Measurements from ENCODE around the gene FBXL17.

The FBXL17 gene

DNA sequence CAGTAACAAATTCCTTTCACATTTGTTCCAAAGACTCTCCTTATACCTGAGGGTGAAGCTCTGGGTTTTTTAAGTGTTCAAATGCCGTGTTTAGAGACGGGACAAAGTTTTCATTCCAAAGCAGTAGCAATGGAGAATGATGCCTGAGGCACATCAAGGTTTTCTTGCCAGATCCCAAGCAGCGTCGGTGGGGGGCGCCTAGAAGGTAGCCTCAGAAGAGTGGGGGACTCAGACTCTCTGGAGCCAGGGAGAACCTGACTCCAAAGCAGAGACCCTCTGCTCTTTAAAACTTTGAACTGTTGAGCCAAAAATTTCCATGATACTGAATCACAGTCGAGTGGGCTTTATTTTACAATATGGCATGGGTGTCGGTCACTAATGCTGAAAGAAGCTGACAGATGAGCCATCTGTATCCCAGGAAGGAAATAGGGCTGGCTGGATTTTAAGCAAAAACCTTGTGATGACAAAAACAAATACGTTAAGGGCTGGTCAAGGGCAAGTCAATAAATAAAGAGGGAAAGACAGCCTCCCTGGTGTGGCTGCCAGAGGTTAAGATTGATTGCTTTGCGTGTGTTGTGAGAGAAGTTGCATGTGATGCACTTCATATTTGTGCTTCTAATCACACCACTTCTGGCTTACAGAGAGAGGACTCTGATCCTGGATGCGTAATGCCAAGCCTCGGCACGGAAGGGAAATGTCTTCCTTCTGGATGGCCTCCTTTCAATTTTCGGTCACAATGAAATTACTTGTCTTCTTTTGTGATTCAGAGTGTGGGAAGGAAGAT, 550.1 kb downstream of the FBXL17 start:
- no peaks in the 10 kb centered on the region for H3K36me3 ChIP-seq (ENCODE audit: insufficient read depth, low read length)
- no peak overlapping the region for H3K9ac ChIP-seq (ENCODE audit: low read depth, low read length)
- no peak overlapping the region for H2AFZ ChIP-seq (ENCODE audit: low read depth, low read length)
- H3K9me3 ChIP-seq (ENCODE audit: insufficient read depth, low read length, severe bottlenecking): no peaks in the 10 kb centered on the region
- TF ChIP-seq, protein P1, sequence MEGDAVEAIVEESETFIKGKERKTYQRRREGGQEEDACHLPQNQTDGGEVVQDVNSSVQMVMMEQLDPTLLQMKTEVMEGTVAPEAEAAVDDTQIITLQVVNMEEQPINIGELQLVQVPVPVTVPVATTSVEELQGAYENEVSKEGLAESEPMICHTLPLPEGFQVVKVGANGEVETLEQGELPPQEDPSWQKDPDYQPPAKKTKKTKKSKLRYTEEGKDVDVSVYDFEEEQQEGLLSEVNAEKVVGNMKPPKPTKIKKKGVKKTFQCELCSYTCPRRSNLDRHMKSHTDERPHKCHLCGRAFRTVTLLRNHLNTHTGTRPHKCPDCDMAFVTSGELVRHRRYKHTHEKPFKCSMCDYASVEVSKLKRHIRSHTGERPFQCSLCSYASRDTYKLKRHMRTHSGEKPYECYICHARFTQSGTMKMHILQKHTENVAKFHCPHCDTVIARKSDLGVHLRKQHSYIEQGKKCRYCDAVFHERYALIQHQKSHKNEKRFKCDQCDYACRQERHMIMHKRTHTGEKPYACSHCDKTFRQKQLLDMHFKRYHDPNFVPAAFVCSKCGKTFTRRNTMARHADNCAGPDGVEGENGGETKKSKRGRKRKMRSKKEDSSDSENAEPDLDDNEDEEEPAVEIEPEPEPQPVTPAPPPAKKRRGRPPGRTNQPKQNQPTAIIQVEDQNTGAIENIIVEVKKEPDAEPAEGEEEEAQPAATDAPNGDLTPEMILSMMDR (IDR thresholded peaks at IDR 0.05; ENCODE audit: borderline replicate concordance, extremely low read depth, low read length, poor library complexity, severe bottlenecking): no peak
- TF ChIP-seq EZH2 (IDR thresholded peaks at IDR 0.05; ENCODE audit: borderline replicate concordance, low read depth, low read length, severe bottlenecking): no peak
- no peak for ATAC-seq (ENCODE audit: insufficient read depth, low read depth)
- no peak overlapping the region for H3K4me2 ChIP-seq (ENCODE audit: insufficient read depth, low read length)
- no peaks in the 10 kb centered on the region for H4K20me1 ChIP-seq (ENCODE audit: insufficient read depth, low read length)
- H3K79me2 ChIP-seq (ENCODE audit: insufficient read depth, low read length): no peaks in the 10 kb centered on the region
- no peak for DNase-seq
- no peaks in the 10 kb centered on the region for H3K27me3 ChIP-seq (ENCODE audit: insufficient read depth, low read length, poor library complexity)
- no peaks in the 10 kb centered on the region for H3K4me1 ChIP-seq (ENCODE audit: insufficient read depth, low read length)
- no peak overlapping the region for H3K4me3 ChIP-seq (ENCODE audit: low read depth in 1 of 2, low read length in 2 of 2)
- H3K27ac ChIP-seq (ENCODE audit: low read length): no peak overlapping the region

GRCh38 chr5:107830750-107831149, 551.1 kb downstream of the FBXL17 start:
- Histone ChIP-seq H3K9ac (ENCODE audit: low read depth, low read length) (no peak overlapping the region), H3K9me3 (ENCODE audit: insufficient read depth, low read length, severe bottlenecking) (no peaks in the 10 kb centered on the region), H3K27me3 (ENCODE audit: insufficient read depth, low read length, poor library complexity) (no peaks in the 10 kb centered on the region), H3K27ac (ENCODE audit: low read length) (no peak overlapping the region), H3K4me1 (ENCODE audit: insufficient read depth, low read length) (no peaks in the 10 kb centered on the region), H3K4me3 (ENCODE audit: low read depth in 1 of 2, low read length in 2 of 2) (no peak overlapping the region), H3K79me2 (ENCODE audit: insufficient read depth, low read length) (no peaks in the 10 kb centered on the region), H3K4me2 (ENCODE audit: insufficient read depth, low read length) (no peak overlapping the region), H2AFZ (ENCODE audit: low read depth, low read length) (no peak overlapping the region), H3K36me3 (ENCODE audit: insufficient read depth, low read length) (no peaks in the 10 kb centered on the region), H4K20me1 (ENCODE audit: insufficient read depth, low read length) (no peaks in the 10 kb centered on the region)
- TF ChIP-seq, protein P1 (IDR thresholded peaks at IDR 0.05; ENCODE audit: borderline replicate concordance, extremely low read depth, low read length, poor library complexity, severe bottlenecking): no peak
- TF ChIP-seq EZH2 (IDR thresholded peaks at IDR 0.05; ENCODE audit: borderline replicate concordance, low read depth, low read length, severe bottlenecking): no peak
- ATAC-seq (ENCODE audit: insufficient read depth, low read depth) (no peak), DNase-seq (no peak)

GRCh38 chr5:107826311-107827000, 555.4 kb downstream of the FBXL17 start:
- H3K9ac ChIP-seq (ENCODE audit: low read depth, low read length): no peak overlapping the region

More at GRCh38 chr5:107826311-107827000, 555.4 kb downstream of the FBXL17 start:
- DNase-seq (no peak), ATAC-seq (ENCODE audit: insufficient read depth, low read depth) (no peak)
- no peaks in the 10 kb centered on the region for H3K27me3 ChIP-seq (ENCODE audit: insufficient read depth, low read length, poor library complexity)
- H3K27ac ChIP-seq (ENCODE audit: low read length): no peak overlapping the region
- TF ChIP-seq, protein P1 (IDR thresholded peaks at IDR 0.05; ENCODE audit: borderline replicate concordance, extremely low read depth, low read length, poor library complexity, severe bottlenecking): no peak
- TF ChIP-seq EZH2 (IDR thresholded peaks at IDR 0.05; ENCODE audit: borderline replicate concordance, low read depth, low read length, severe bottlenecking): no peak
- H3K79me2 ChIP-seq (ENCODE audit: insufficient read depth, low read length): no peaks in the 10 kb centered on the region
- H3K4me2 ChIP-seq (ENCODE audit: insufficient read depth, low read length): no peak overlapping the region
- H3K4me1 ChIP-seq (ENCODE audit: insufficient read depth, low read length): no peaks in the 10 kb centered on the region
- no peaks in the 10 kb centered on the region for H3K9me3 ChIP-seq (ENCODE audit: insufficient read depth, low read length, severe bottlenecking)
- H4K20me1 ChIP-seq (ENCODE audit: insufficient read depth, low read length): no peaks in the 10 kb centered on the region
- no peak overlapping the region for H3K4me3 ChIP-seq (ENCODE audit: low read depth in 1 of 2, low read length in 2 of 2)
- no peaks in the 10 kb centered on the region for H3K36me3 ChIP-seq (ENCODE audit: insufficient read depth, low read length)
- H2AFZ ChIP-seq (ENCODE audit: low read depth, low read length): no peak overlapping the region

Measured in DND-41 (cell line).